Caco-2 (cell line): ENCODE measurements around the gene SMARCC1. TPM values are rescaled to one million over a fixed set of nuclear protein-coding genes. Genes with fewer than 3 reads are reported as not detected.

Experiments used
- BruUV-seq: library from RNA; stranded (reverse); fragments of 400-500 nt; replicated peaks from 2 replicates; lab custom pipeline; 2021; lab: Mats Ljungman, UMichigan
- CTCF ChIA-PET: fragments of 300-600 bp; sonication (Branson Sonifier 250); formaldehyde crosslinking; loops from one replicate; lab custom pipeline; 2022; ENCODE audit warnings: antibody characterized with exemption; lab: Charles Lee
- POLR2A ChIA-PET: fragments of 300-600 bp; sonication (Branson Sonifier 250); formaldehyde crosslinking; loops from one replicate; lab custom pipeline; 2022; ENCODE audit warnings: antibody characterized with exemption; lab: Charles Lee
- DNase-seq, 2 experiments: peaks; one replicate each; pipeline versions ENCODE4 v3.0.0 to v3.0.0-alpha.2; 2020 to 2022
- H3K27me3 ChIP-seq: replicated peaks from 2 replicates; pipeline ENCODE4 v1.6.0; 2011; ENCODE audit warnings: low read length; ENCODE audit not compliant: control insufficient read depth, insufficient read depth
- H3K36me3 ChIP-seq: 2 replicates; pipeline ENCODE4 v1.5.1; 2011; ENCODE audit warnings: low read length; ENCODE audit not compliant: control insufficient read depth, insufficient read depth
- H3K4me1 ChIP-seq: fragments of 250-450 bp; sonication (Bioruptor Pico); 2 replicates; pipeline ENCODE4 v1.5.1; 2020; ENCODE audit warnings: mild to moderate bottlenecking
- H3K4me3 ChIP-seq: 2 replicates; pipeline ENCODE4 v1.5.1; 2011; ENCODE audit warnings: low read depth, mild to moderate bottlenecking, control low read depth, low read length
- H3K9me3 ChIP-seq: fragments of 250-450 bp; sonication (Bioruptor Pico); 2 replicates; pipeline ENCODE4 v1.5.1; 2020; ENCODE audit warnings: mild to moderate bottlenecking, moderate library complexity
- H3K27ac Mint-ChIP-seq: one replicate; pipeline ENCODE4 v1.8.0; 2022; ENCODE audit warnings: mixed read lengths; ENCODE audit not compliant: unreplicated experiment
- H3K27me3 Mint-ChIP-seq: one replicate; pipeline ENCODE4 v1.8.0; 2022; ENCODE audit warnings: mixed read lengths; ENCODE audit not compliant: insufficient read depth, unreplicated experiment
- H3K36me3 Mint-ChIP-seq: one replicate; pipeline ENCODE4 v1.8.0; 2022; ENCODE audit warnings: mild to moderate bottlenecking, mixed read lengths; ENCODE audit not compliant: insufficient read depth, unreplicated experiment
- H3K4me1 Mint-ChIP-seq: one replicate; pipeline ENCODE4 v1.8.0; 2022; ENCODE audit warnings: low read depth, mixed read lengths; ENCODE audit not compliant: unreplicated experiment
- H3K4me3 Mint-ChIP-seq: one replicate; pipeline ENCODE4 v1.8.0; 2022; ENCODE audit warnings: mild to moderate bottlenecking, moderate library complexity, mixed read lengths; ENCODE audit not compliant: unreplicated experiment
- H3K9me3 Mint-ChIP-seq: one replicate; pipeline ENCODE4 v1.8.0; 2022; ENCODE audit warnings: mixed read lengths; ENCODE audit not compliant: unreplicated experiment
- intact Hi-C: fragments of 100-400 bp; cut with micrococcal nuclease; formaldehyde crosslinking; loops from one replicate; pipeline ENCODE4 v1.10.0; 2022; ENCODE audit not compliant: unreplicated experiment
- total RNA-seq: library from RNA; stranded (reverse); gene quantifications from 2 replicates; pipeline ENCODE4 v1.2.3, GENCODE V29; 2022
- TF ChIP-seq, protein P1 (sequence below), 2 experiments: fragments of 200-600 bp in 1 of 2; IDR thresholded peaks; 1 replicate in 1 of 2; 2 replicates in 1 of 2; pipeline versions ENCODE4 v1.5.1 to v1.8.0; 2011 to 2022; ENCODE audit warnings: antibody characterized with exemption in 1 of 2, control low read depth in 1 of 2, inconsistent platforms in 1 of 2, low read depth in 1 of 2, low read length in 1 of 2, mild to moderate bottlenecking in 1 of 2, moderate library complexity in 1 of 2; ENCODE audit not compliant: insufficient read depth in 1 of 2, severe bottlenecking in 1 of 2, unreplicated experiment in 1 of 2

SMARCC1 gene
- total RNA-seq, 1 experiment from 2014 or later: 128 TPM

DNA sequence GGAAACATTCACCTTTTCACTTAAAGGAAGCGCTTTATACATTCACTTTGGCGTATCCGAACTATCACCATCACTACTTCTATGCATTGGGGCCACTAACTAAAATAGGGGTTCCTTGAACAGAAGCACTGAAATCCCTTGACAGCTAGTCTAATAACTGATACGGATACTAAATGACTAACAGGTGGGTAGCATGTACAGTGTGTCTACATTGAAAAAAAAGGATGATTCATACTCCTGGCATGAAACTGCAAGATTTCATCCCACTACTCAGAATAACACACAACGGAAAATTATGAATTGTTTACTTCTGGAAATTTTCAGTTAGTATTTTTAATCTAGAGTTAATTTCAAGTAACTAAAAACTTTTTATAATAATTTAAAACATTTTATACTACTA is 96.7 kb downstream of the SMARCC1 start:
- no peak overlapping the region for H3K4me3 Mint-ChIP-seq
- CTCF ChIA-PET: no interaction called here
- TF ChIP-seq, protein P1, sequence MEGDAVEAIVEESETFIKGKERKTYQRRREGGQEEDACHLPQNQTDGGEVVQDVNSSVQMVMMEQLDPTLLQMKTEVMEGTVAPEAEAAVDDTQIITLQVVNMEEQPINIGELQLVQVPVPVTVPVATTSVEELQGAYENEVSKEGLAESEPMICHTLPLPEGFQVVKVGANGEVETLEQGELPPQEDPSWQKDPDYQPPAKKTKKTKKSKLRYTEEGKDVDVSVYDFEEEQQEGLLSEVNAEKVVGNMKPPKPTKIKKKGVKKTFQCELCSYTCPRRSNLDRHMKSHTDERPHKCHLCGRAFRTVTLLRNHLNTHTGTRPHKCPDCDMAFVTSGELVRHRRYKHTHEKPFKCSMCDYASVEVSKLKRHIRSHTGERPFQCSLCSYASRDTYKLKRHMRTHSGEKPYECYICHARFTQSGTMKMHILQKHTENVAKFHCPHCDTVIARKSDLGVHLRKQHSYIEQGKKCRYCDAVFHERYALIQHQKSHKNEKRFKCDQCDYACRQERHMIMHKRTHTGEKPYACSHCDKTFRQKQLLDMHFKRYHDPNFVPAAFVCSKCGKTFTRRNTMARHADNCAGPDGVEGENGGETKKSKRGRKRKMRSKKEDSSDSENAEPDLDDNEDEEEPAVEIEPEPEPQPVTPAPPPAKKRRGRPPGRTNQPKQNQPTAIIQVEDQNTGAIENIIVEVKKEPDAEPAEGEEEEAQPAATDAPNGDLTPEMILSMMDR (IDR thresholded peaks at IDR 0.05; ENCODE audit: insufficient read depth in 1 of 2, low read depth in 1 of 2, low read length in 1 of 2, severe bottlenecking in 1 of 2, unreplicated experiment in 1 of 2): no peak

DNA sequence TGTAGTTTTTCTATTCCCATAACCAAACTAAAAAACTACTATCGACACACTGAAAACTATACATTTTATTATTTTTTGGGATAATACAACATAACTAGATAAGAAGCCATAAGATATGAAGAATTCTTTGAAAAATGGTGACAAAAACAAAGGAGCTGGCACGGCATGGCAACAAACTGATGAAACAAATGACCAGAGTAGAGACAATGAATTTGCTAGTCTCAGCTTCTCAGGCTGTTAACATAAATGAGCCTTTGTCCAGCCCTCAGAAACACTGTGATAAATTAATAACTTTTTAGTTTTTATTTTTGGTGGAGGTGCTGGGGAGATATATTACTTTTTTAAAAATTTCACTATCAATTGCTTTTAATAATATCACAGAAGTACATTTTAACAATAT is 100.7 kb downstream of the SMARCC1 start:
- Mint-ChIP-seq H3K4me1 (no peaks in the 10 kb centered on the region), H3K27ac (no peak overlapping the region), H3K4me3 (no peak overlapping the region), H3K36me3 (peaks cover 63% of the 10 kb centered on the region), H3K9me3 (no peaks in the 10 kb centered on the region), H3K27me3 (no peaks in the 10 kb centered on the region)
- BruUV-seq: no TSS peak
- no peaks in the 10 kb centered on the region for H3K27me3 ChIP-seq
- TF ChIP-seq, protein P1 (IDR thresholded peaks at IDR 0.05; ENCODE audit: insufficient read depth in 1 of 2, low read depth in 1 of 2, low read length in 1 of 2, severe bottlenecking in 1 of 2, unreplicated experiment in 1 of 2): no peak
- ChIA-PET CTCF (no interaction called here), POLR2A (no interaction called here)
- H3K36me3 ChIP-seq: peaks cover 1% of the 10 kb centered on the region; the same call in 1 of the 2 replicates
- DNase-seq: no peak
- H3K4me1 ChIP-seq: no peaks in the 10 kb centered on the region
- no peaks in the 10 kb centered on the region for H3K9me3 ChIP-seq
- H3K4me3 ChIP-seq: no peak overlapping the region
- intact Hi-C loops: no loop called here

More for the DNA sequence above, 96.7 kb downstream of the SMARCC1 start:
- intact Hi-C loops: no loop called here
- Histone ChIP-seq H3K36me3 (no peaks in the 10 kb centered on the region; the same call in 1 of the 2 replicates), H3K4me3 (no peak overlapping the region), H3K9me3 (no peaks in the 10 kb centered on the region), H3K27me3 (no peaks in the 10 kb centered on the region), H3K4me1 (no peaks in the 10 kb centered on the region)
- Mint-ChIP-seq H3K27me3 (no peaks in the 10 kb centered on the region), H3K27ac (no peak overlapping the region), H3K36me3 (peaks cover 62% of the 10 kb centered on the region), H3K4me1 (no peaks in the 10 kb centered on the region), H3K9me3 (no peaks in the 10 kb centered on the region)
- POLR2A ChIA-PET: no interaction called here
- no TSS peak for BruUV-seq
- no peak for DNase-seq

DNA sequence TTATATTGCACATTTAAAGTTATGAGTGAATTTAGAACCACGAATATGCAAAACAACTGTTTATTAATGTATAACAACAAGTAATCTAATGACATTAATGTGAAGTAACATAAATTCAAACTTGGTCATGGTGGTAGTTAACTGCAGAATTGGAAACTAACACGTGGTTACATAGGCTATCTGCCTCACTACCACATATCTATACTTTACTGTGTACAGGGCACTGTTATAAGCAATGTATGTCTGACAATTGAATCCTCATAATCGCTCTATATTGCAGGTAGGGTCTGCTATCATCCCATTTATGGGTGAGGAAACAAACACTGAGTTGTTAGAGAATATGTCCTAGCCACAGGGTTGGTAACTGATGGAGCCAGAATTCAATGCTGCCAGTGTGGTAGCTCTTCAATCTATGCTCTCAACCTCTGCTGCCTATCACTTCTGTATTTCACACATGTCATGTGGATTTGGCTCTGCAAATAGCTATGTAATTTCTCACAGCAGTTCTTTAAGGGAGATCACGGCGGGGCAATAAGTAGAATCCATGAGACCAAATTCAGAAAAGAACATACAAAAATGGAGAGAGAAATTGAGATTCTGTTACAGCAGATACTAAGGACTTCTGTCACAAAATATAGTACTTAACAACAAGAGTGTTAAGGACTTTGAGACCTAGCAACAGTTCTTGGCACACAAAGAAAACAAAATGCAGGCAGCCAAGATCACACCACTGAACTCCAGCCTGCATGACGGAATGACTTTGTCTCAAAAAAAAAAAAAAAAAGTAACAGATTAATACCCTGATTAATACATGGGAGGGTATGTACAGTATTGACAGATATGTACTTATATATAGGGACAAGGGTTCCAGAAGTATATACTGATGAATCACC is 103.0 kb downstream of the SMARCC1 start:
- CTCF ChIA-PET: no interaction called here
- H3K36me3 Mint-ChIP-seq: peaks cover 78% of the 10 kb centered on the region

More for the DNA sequence above, 103.0 kb downstream of the SMARCC1 start:
- DNase-seq: no peak
- H3K9me3 Mint-ChIP-seq: no peaks in the 10 kb centered on the region
- H3K4me3 ChIP-seq: no peak overlapping the region
- no peak overlapping the region for H3K4me3 Mint-ChIP-seq
- no peaks in the 10 kb centered on the region for H3K4me1 Mint-ChIP-seq
- H3K27me3 ChIP-seq: no peaks in the 10 kb centered on the region
- H3K9me3 ChIP-seq: no peaks in the 10 kb centered on the region
- H3K36me3 ChIP-seq: peaks cover 1% of the 10 kb centered on the region; the same call in 1 of the 2 replicates
- BruUV-seq: no TSS peak
- intact Hi-C loops: no loop called here
- POLR2A ChIA-PET: no interaction called here
- H3K4me1 ChIP-seq: no peaks in the 10 kb centered on the region
- peak overlapping the region; percentile 37 for H3K27ac Mint-ChIP-seq
- H3K27me3 Mint-ChIP-seq: no peaks in the 10 kb centered on the region
- TF ChIP-seq, protein P1 (IDR thresholded peaks at IDR 0.05; ENCODE audit: insufficient read depth in 1 of 2, low read depth in 1 of 2, low read length in 1 of 2, severe bottlenecking in 1 of 2, unreplicated experiment in 1 of 2): no peak
